Gastroesophageal sphincter (tissue), 3 donors: Measurements from ENCODE around the gene PLCG2.

ENCODE experiments used
- CTCF ChIP-seq, 4 experiments: fragments of 200-600 bp in 2 of 4; fragments of 450-650 bp in 2 of 4; sonication (generic) in 1 of 4; IDR thresholded peaks; one replicate each; pipeline ENCODE4 v1.5.1; 2017 to 2019; ENCODE audit warnings: antibody characterized with exemption in 4 of 4, mild to moderate bottlenecking in 2 of 4, moderate library complexity in 2 of 4
- EP300 ChIP-seq: sonication (generic); formaldehyde crosslinking; IDR thresholded peaks from one replicate; pipeline ENCODE4 v1.6.1; 2017; ENCODE audit warnings: antibody characterized with exemption, mild to moderate bottlenecking
- POLR2A ChIP-seq, 2 donors: fragments of 450-650 bp; IDR thresholded peaks; one replicate each; pipeline ENCODE4 v1.6.1; 2017; ENCODE audit warnings: antibody characterized with exemption in 2 of 2, mild to moderate bottlenecking in 2 of 2, moderate library complexity in 1 of 2
- POLR2AphosphoS5 ChIP-seq: sonication (generic); formaldehyde crosslinking; IDR thresholded peaks from one replicate; pipeline ENCODE4 v1.6.1; 2017; ENCODE audit warnings: antibody characterized with exemption

DNA sequence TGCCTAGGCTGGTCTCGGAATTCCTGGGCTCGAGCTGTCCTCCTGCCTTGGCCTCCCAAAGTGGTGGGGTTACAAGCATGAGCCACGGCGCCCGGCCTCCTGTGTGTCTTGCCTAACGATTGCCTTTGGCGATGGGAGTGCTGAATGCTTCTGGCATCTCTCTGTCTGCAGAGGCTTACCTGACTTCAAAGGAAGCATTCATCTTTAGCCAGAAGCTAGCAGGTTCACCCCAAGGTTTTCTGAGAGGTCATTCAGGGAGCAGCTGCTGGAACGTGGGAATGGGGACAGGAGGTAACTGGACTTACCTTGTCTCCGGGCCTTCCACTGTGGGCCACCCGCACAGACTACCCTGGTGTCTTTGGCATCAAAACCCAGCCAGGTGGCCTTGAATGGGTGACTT, 54.7 kb downstream of the PLCG2 start:
- TF ChIP-seq POLR2AphosphoS5 = no peak
- TF ChIP-seq CTCF (IDR thresholded peaks at IDR 0.05) = no peak
- no peak for TF ChIP-seq POLR2A (IDR thresholded peaks at IDR 0.05)
- no peak for TF ChIP-seq EP300
